Astrocyte of the hippocampus (primary cell): Measurements from ENCODE around the gene CFAP20DC.
"Not testable (repeated sequence)": the region's sequence is repeated elsewhere in the genome, so short reads cannot be mapped to it uniquely, and the experiment has no call there.

ENCODE experiments used
- DNase-seq: peaks from one replicate; pipeline ENCODE4 v3.0.0; 2011; ENCODE audit warnings: low read depth, low spot score

The CFAP20DC gene

GRCh38 chr3:58963928-58964503 is 85.8 kb downstream of the CFAP20DC start:
- no peak for DNase-seq

DNA sequence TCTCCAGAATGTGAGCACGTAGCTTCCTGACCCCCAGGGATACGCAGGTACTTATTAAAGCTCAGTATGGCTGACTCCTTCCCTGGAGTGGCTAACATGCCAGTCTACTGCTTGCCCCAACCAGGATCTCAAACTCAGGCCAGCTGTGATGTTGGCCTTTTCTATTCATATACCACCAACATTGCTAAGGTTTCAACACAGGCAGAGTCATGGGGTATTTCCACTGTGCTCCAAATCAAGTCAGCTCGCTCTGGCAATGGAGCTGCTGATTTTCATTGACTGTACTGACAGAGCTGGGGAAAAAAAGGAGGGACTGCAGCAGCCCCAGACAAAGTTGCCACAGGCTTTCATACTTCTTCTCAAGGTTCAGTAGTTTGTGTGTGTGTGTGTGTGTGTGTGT is 87.0 kb downstream of the CFAP20DC start:
- no peak for DNase-seq

DNA sequence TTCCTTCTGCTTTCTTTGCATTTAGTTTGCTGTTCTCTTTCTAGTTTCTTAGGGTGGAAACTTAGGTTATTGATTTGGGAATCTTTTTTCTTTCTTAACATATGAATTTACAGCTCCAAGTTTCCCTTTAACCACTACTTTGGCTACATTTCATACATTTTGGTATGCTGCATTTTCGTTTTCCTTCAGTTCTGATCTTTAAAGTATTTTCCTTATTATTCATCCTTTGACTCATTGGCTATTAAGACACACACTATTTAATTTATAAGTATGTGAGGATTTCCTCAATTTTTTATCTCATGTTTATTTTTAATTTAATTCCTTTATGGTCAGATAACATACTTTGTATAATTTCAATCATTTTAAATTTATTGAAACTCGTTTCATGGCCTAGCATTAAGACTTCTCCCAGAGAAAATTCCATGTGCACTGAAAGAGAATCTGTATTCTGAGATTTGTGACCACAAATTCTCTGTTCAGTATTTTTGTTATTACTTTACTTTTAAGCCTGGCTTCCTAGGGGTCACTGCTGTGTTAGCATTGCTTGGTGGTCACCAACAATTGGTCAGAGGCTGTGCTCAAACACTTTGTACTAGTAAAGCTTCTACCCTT is 87.7 kb downstream of the CFAP20DC start:
- DNase-seq = peak; percentile 15

GRCh38 chr3:58955308-58955707 is 94.5 kb downstream of the CFAP20DC start:
- DNase-seq = no peak

DNA sequence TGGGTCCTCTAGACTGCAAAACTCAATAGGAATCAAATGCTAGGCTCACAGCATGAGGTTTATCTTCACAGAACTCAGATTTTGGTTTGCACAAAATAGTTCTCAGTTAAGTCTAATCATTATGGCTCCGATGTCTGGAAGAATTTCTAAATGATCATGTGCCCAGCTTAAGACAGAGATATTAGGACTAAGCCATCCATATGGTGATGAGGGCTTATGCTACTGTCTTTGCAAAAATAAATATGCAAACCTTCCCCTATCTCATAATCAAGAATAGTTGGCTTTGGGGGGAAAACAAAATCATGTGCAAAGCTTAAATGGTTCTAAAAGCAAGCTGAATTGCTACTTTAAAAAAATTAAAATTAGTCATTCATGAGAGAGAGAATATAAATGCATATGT is 96.5 kb downstream of the CFAP20DC start:
- DNase-seq = no peak

DNA sequence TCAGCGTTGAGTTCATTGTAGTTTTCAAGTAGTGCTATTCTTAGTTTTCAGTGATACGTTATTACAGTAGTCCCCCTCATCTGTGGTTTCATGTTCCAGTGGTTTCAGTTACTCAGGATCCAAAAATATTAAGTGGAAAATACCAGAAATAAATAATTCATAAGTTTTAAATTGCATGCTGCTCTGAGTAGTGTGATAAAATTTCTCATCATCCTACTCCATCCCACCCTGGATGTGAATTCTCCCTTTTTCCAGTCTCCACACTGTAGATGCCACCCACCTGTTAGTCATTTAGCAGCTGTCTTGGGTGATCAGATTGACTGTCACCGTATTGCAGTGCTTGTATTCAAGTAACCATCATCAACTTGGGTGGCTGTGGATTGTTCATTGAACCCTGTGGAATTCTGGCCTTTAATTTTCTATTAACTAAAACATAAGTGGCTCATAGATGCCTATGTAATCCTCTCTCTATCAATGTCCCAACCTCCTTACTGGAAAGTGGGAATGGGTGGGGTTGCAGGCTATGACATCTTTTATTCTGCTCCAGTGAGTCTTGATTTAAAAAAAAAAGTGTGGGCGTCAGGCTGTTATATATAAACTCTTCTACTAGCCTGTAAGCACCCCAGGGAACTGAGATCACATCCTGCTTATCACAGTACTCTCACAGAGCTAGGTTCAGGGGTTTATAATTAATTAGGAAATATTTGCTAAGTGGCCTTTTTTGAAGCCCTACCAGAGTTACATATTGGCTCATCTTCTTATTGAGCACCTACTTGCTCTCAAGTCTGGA is 97.5 kb downstream of the CFAP20DC start:
- no peak for DNase-seq

DNA sequence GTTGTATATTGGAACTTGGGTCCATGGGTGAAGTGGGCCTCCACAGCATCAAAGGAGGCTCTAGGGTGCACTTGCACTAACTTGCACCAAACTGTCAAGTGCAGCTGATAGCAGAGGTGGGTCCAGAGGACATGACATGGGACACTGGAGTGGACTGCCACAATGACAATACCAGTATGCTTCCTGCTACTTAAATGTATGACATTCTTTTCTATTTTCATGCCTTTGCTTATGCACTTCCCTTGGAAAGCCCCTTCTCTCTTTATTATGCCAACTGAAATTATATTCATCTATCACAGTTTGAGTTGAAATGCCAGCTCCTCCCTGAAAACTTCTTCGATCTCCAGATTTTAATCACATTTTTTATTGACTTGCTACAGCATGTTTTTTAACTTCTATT is 101.8 kb downstream of the CFAP20DC start:
- DNase-seq = no peak

DNA sequence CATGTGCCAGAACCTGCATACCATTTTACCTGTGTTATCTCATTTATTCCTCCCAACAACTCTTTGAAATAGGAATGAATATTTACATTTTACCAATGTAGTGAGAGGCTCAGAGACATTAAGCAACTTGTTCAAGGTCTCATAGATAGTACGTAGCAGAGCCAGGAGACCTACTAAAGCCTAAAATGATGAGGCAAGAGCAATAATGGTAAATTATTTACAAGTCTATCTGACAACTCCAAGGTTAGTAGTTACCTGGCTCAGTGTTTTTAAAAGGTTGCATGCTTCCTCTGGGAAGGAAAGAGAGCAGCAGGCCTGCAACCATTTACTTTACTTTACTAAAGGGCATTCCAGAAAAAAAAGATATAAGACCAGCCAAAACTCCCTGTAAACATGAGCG is 103.0 kb downstream of the CFAP20DC start:
- DNase-seq = no peak

GRCh38 chr3:58938057-58938456 is 111.8 kb downstream of the CFAP20DC start:
- DNase-seq = no peak

- DNase-seq = peak; percentile 59
Measured at GRCh38 chr3:58924578-58924977, 125.2 kb downstream of the CFAP20DC start.

DNA sequence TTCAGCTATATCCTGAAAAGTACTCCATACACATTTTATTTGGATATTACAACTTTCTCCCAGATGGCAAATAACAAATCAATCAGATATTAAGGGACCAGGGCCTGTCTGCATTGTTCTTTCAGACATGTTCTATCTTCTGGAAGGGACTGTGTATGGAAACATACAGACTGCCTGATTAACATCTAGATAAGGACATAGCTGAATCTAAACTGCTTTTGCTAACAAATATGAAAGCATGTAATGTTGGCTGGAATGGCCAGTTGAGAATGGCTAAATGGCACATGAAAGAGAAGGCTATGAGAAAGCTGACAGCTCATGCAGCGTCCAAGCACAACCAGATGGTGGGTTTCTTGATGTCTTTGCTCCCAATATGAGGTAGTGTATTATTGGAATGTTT is 149.4 kb downstream of the CFAP20DC start:
- DNase-seq = no peak

DNA sequence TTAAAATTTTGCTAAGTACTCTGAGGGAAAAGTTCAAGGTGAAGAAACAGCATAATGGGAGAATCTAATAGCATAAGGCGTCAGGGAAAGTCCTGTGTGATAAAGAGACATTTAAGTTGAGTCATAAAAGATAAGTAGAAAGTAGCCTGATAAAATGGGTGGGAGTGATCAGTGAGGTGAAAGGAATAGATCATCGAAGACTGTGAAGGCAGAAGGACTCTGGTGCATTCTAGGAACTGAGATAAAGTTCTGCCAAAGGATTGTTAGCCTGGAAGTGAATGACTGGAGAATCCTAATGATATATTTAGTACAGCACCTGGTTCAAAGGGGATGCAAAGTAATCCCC is 149.9 kb downstream of the CFAP20DC start:
- DNase-seq = no peak

GRCh38 chr3:58899159-58899952 is 150.5 kb downstream of the CFAP20DC start:
- DNase-seq = peak; percentile 5

DNA sequence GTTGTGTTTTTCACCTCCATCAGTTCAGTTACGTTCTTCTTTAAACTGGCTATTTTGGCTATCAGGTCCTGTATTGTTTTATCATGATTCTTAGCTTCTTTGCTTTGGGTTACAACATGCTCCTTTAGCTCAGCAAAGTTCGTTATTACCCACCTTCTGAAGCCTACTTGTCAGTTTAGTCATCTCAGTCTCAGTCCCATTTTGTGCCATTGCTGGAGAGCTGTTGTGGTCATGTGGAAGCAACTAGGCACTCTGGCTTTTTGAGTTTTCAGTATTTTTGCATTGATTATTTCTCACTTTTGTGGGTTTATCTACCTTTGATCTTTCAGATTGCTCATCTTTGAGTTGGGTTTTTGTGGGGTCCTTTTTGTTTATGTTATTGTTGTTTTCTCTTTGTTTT is 151.3 kb downstream of the CFAP20DC start:
- no peak for DNase-seq

- DNase-seq = no peak
Measured at GRCh38 chr3:58897646-58898045, 152.2 kb downstream of the CFAP20DC start.

GRCh38 chr3:58895678-58896077 is 154.1 kb downstream of the CFAP20DC start:
- DNase-seq = not testable (repeated sequence)

GRCh38 chr3:58892526-58892925 is 157.3 kb downstream of the CFAP20DC start:
- not testable (repeated sequence) for DNase-seq

DNA sequence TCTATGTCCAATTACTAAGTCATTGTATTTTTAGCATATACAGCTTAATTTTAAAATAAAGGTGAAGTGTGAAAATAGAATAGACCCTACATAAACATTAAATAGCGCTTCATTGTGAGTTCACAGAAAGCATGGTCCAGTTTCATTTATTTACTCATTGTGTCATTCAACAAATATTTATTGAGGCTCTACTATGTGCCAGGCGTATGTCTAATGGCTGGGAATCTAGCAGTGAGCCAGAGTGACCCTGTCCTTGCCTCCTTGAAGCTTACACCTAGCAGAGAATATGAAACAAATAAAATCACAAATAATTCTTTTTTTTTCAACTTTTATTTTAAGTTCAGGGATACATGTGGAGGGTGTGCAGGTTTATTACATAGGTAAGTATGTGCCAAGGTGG is 161.7 kb downstream of the CFAP20DC start:
- no peak for DNase-seq

- no peak for DNase-seq
Measured at GRCh38 chr3:58884453-58884852, 165.4 kb downstream of the CFAP20DC start.

DNA sequence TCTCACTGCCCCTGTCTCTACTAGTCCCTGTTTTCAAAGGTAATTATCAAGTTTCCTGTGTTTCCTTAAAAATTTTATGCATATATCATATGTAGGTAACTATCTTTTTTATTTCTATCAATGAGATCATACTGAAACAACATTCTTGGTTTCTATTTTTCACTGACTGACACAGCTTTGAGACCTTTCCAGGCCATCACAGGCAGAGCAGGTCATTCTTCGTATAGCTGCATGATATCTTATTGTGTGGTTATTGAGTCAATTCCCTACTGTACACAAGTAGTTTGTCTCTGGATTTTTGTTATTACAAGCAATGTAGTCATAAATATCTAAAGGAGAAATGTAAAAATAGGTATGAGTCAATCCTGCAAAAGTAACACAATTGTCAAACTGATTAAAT is 169.6 kb downstream of the CFAP20DC start:
- peak; percentile 5 for DNase-seq

- no peak for DNase-seq
Measured at GRCh38 chr3:58874795-58875194, 175.0 kb downstream of the CFAP20DC start.

DNA sequence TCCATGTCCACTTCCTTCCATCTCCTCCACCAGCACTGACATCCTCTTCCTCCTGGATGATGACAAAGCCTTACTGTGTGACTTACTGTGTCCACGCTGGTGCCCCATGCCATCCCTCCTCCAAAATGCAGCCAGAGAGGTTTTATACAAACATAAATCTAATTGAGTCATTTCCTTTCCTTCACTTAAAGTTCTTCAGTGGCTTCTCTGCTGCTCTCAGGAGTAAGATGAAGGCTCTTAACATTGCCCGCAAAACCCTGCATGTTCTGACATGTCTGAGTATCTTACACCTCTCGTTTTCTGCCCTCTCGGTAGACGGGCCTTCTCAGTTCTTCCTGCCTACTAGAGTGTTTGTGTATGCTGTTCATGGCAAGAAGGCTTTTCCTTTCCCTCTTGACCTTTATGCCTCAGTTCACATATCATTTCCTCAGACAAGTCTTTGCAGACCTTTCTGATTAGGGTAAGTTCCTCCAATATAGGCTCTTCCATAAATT is 175.5 kb downstream of the CFAP20DC start:
- DNase-seq = peak; percentile 5
